ENCODE results near the gene GNS.

DNA sequence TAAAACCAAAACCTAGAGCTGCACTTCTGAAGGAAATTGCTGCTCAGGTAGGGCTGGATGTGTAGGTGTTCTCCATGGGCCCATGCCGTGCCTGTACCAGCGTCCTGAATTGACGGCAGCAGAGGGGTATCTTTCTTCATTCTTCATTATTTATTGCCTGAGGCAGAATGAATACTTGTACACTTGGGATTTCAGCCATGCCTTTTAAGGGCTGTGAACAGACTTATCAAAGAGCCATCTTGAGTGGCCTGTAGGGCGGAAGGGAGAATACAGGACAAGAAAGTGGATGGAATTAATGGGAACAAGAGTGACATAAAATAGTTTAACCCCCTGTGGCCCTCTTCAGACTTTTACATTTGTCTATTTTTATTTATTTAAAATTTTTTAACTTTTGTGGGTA, 87.5 kb downstream of the GNS start:
- TF ChIP-seq, protein P1, sequence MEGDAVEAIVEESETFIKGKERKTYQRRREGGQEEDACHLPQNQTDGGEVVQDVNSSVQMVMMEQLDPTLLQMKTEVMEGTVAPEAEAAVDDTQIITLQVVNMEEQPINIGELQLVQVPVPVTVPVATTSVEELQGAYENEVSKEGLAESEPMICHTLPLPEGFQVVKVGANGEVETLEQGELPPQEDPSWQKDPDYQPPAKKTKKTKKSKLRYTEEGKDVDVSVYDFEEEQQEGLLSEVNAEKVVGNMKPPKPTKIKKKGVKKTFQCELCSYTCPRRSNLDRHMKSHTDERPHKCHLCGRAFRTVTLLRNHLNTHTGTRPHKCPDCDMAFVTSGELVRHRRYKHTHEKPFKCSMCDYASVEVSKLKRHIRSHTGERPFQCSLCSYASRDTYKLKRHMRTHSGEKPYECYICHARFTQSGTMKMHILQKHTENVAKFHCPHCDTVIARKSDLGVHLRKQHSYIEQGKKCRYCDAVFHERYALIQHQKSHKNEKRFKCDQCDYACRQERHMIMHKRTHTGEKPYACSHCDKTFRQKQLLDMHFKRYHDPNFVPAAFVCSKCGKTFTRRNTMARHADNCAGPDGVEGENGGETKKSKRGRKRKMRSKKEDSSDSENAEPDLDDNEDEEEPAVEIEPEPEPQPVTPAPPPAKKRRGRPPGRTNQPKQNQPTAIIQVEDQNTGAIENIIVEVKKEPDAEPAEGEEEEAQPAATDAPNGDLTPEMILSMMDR (IDR thresholded peaks at IDR 0.05) = no peak
- no peak for TF ChIP-seq EP300 (IDR thresholded peaks at IDR 0.05)
- TF ChIP-seq POLR2A (IDR thresholded peaks at IDR 0.05) = no peak

Data from ovary (tissue), 3 donors.